Measurements from ENCODE around the gene TBC1D22B. TPM values are rescaled to one million over a fixed set of nuclear protein-coding genes. Genes with fewer than 3 reads are reported as not detected.
"Not testable (repeated sequence)": the region's sequence is repeated elsewhere in the genome, so short reads cannot be mapped to it uniquely, and the experiment has no call there.

Gene TBC1D22B
- total and polyA plus RNA-seq, 5 donors from 2014 or later = 8.2 to 13.3 (median 9.1) TPM

- no peak overlapping the region for H3K27ac ChIP-seq (ENCODE audit: insufficient read depth, low read length, poor library complexity, severe bottlenecking)
- DNase-seq = no peak
- no peaks in the 10 kb centered on the region for H3K9me3 Mint-ChIP-seq
- H3K4me1 ChIP-seq (ENCODE audit: control insufficient read depth, insufficient read depth, low read length, poor library complexity, severe bottlenecking) = no peaks in the 10 kb centered on the region
- H3K27me3 ChIP-seq (ENCODE audit: control insufficient read depth, insufficient read depth, low read length) = no peaks in the 10 kb centered on the region
- no peaks in the 10 kb centered on the region for H3K27me3 Mint-ChIP-seq
- peaks cover 0 to 7% (median 3%) of the 10 kb centered on the region in 4 donors for H3K4me1 Mint-ChIP-seq
- peaks cover 36% of the 10 kb centered on the region for H3K36me3 Mint-ChIP-seq
- no peak overlapping the region for H3K4me3 ChIP-seq (ENCODE audit: low read depth, low read length)
- no peak overlapping the region for H3K27ac Mint-ChIP-seq
- no peak for ATAC-seq (ENCODE audit: low read depth in 2 of 2)
- H3K9me3 ChIP-seq (ENCODE audit: control insufficient read depth in 2 of 2, low read length in 2 of 2) = no peaks in the 10 kb centered on the region
- H3K36me3 ChIP-seq (ENCODE audit: control insufficient read depth, insufficient read depth, low read length) = peaks cover 29% of the 10 kb centered on the region
- H3K4me3 Mint-ChIP-seq = no peak overlapping the region
Measured at GRCh38 chr6:37306624-37307222, 49.2 kb downstream of the TBC1D22B start.

DNA sequence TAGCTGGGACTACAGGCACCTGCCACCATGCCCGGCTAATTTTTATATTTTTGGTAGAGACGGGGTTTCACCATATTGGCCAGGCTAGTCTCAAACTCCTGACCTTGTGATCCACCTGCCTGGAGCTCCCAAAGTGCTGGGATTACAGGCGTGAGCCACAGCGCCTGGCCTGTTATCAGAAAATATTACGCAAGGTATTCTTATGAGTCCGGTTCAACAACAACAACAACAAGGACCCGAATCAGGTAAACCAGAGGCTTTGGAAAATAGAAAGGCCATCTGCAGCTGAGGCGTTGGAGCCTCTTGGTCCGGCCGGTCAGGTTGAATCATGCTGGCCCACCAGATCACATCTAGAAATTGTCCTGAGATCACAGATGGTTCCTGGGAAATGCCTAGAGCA, 49.9 kb downstream of the TBC1D22B start:
- H3K9me3 ChIP-seq (ENCODE audit: control insufficient read depth in 2 of 2, low read length in 2 of 2); H3K27ac ChIP-seq (ENCODE audit: insufficient read depth, low read length, poor library complexity, severe bottlenecking); H3K27me3 Mint-ChIP-seq; H3K4me1 ChIP-seq (ENCODE audit: control insufficient read depth, insufficient read depth, low read length, poor library complexity, severe bottlenecking); H3K9me3 Mint-ChIP-seq; H3K4me1 Mint-ChIP-seq; H3K27me3 ChIP-seq (ENCODE audit: control insufficient read depth, insufficient read depth, low read length); H3K4me3 ChIP-seq (ENCODE audit: low read depth, low read length); DNase-seq; H3K4me3 Mint-ChIP-seq; H3K27ac Mint-ChIP-seq; ATAC-seq (ENCODE audit: low read depth in 2 of 2): not testable (repeated sequence)
- peaks cover 31% of the 10 kb centered on the region for H3K36me3 Mint-ChIP-seq
- H3K36me3 ChIP-seq (ENCODE audit: control insufficient read depth, insufficient read depth, low read length) = peaks cover 25% of the 10 kb centered on the region

DNA sequence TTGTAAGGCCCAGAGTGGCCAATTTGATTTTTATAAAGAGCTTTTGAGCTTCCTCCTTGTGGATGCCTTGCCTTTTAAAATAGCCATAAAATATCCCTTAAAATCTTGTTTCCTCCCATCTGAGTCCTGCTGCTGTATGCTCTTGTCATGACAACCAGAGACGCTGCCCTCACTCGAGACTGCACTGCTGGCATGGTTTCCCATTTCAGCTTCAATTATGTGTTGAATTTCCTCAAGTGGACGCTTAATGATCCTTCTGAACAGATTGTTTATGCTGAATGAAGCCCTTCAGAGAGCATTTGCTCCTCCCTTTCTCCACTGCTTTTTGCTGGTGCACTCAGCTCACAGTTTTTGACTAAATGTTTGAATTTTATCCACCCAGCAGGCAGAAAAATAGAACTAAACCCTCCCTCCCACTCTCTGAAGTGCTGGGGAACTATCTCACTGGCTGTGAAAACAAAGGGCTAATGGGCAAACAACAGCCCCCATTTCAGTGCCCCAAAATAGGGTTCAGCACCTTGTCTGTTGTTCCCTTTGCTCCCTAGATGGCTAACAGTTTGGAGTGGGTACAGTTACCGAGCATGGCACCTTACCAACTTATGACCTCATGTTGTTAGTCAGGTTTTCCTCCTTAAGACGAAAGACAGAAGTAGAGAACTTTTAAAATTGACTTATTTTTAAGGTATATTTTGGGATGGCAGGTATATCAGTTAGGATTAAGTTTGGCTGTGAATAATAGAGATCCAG, 50.7 kb downstream of the TBC1D22B start:
- peaks cover 0 to 6% (median under 1%) of the 10 kb centered on the region in 4 donors for H3K4me1 Mint-ChIP-seq
- peaks cover 30% of the 10 kb centered on the region for H3K36me3 Mint-ChIP-seq

DNA sequence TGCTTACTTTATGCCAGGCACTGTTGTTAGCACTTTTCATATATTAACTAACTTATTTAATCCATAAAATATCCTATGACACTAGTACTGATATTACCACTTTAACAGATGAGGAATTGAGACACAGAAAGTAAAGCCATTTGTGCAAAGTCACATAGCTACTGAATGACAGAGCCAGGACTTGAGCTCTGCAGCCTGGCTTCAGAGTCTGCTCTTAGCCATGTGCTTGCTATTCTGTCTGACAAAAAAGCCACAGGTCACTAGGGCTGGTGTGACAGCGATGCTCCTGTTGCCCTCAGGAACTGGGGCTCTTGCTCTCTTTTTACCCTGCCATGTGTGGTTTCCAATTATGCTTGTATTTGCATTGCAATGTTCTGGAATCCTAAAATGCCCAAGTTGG, 51.5 kb downstream of the TBC1D22B start:
- Histone ChIP-seq H3K27ac (ENCODE audit: insufficient read depth, low read length, poor library complexity, severe bottlenecking) (no peak overlapping the region), H3K9me3 (ENCODE audit: control insufficient read depth in 2 of 2, low read length in 2 of 2) (no peaks in the 10 kb centered on the region), H3K27me3 (ENCODE audit: control insufficient read depth, insufficient read depth, low read length) (no peaks in the 10 kb centered on the region), H3K4me3 (ENCODE audit: low read depth, low read length) (no peak overlapping the region), H3K4me1 (ENCODE audit: control insufficient read depth, insufficient read depth, low read length, poor library complexity, severe bottlenecking) (no peaks in the 10 kb centered on the region), H3K36me3 (ENCODE audit: control insufficient read depth, insufficient read depth, low read length) (peaks cover 23% of the 10 kb centered on the region)
- Mint-ChIP-seq H3K4me3 (no peak overlapping the region), H3K4me1 (peaks cover 0 to 6% (median under 1%) of the 10 kb centered on the region in 4 donors), H3K27ac (peak overlapping the region in 1 of 3 donors; percentile 18), H3K36me3 (peaks cover 29% of the 10 kb centered on the region), H3K27me3 (no peaks in the 10 kb centered on the region), H3K9me3 (no peaks in the 10 kb centered on the region)
- ATAC-seq (ENCODE audit: low read depth in 2 of 2) (no peak), DNase-seq (no peak)

More for the DNA sequence above, 50.7 kb downstream of the TBC1D22B start:
- Mint-ChIP-seq H3K9me3 (no peaks in the 10 kb centered on the region), H3K4me3 (no peak overlapping the region), H3K27me3 (no peaks in the 10 kb centered on the region), H3K27ac (no peak overlapping the region)
- Histone ChIP-seq H3K4me3 (ENCODE audit: low read depth, low read length) (no peak overlapping the region), H3K36me3 (ENCODE audit: control insufficient read depth, insufficient read depth, low read length) (peaks cover 22% of the 10 kb centered on the region), H3K4me1 (ENCODE audit: control insufficient read depth, insufficient read depth, low read length, poor library complexity, severe bottlenecking) (no peaks in the 10 kb centered on the region), H3K27me3 (ENCODE audit: control insufficient read depth, insufficient read depth, low read length) (no peaks in the 10 kb centered on the region), H3K27ac (ENCODE audit: insufficient read depth, low read length, poor library complexity, severe bottlenecking) (no peak overlapping the region), H3K9me3 (ENCODE audit: control insufficient read depth in 2 of 2, low read length in 2 of 2) (no peaks in the 10 kb centered on the region)
- ATAC-seq (ENCODE audit: low read depth in 2 of 2) (no peak), DNase-seq (no peak)

GRCh38 chr6:37309692-37310091, 52.1 kb downstream of the TBC1D22B start:
- DNase-seq = no peak
- peaks cover 0 to 7% (median 1%) of the 10 kb centered on the region in 4 donors for H3K4me1 Mint-ChIP-seq
- H3K4me3 Mint-ChIP-seq = no peak overlapping the region
- no peak for ATAC-seq (ENCODE audit: low read depth in 2 of 2)
- Histone ChIP-seq H3K36me3 (ENCODE audit: control insufficient read depth, insufficient read depth, low read length) (peaks cover 27% of the 10 kb centered on the region), H3K4me1 (ENCODE audit: control insufficient read depth, insufficient read depth, low read length, poor library complexity, severe bottlenecking) (no peaks in the 10 kb centered on the region), H3K27ac (ENCODE audit: insufficient read depth, low read length, poor library complexity, severe bottlenecking) (no peak overlapping the region), H3K27me3 (ENCODE audit: control insufficient read depth, insufficient read depth, low read length) (no peaks in the 10 kb centered on the region), H3K4me3 (ENCODE audit: low read depth, low read length) (no peak overlapping the region), H3K9me3 (ENCODE audit: control insufficient read depth in 2 of 2, low read length in 2 of 2) (no peaks in the 10 kb centered on the region)
- peaks cover 35% of the 10 kb centered on the region for H3K36me3 Mint-ChIP-seq
- H3K27me3 Mint-ChIP-seq = no peaks in the 10 kb centered on the region
- H3K9me3 Mint-ChIP-seq = no peaks in the 10 kb centered on the region
- H3K27ac Mint-ChIP-seq = no peak overlapping the region

DNA sequence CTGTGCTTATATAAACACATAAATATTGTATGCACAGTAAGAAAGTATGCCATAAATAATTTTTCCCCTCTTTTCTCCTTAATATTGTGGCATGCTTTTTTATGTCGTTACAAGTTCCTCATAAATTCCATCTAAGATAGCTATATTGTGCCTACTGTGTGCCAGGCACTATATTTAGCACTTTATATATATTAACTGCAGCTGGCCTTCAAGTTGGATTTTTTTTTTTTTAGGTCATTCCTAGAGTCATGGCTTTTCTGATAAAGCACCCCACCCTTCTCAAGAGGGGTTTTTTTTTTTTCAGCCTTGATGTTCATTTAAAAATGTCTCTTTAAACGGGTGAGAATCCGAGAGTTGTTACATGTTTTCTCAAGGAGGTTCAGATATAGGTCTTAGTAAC, 53.4 kb downstream of the TBC1D22B start:
- H3K4me3 Mint-ChIP-seq = no peak overlapping the region
- H3K4me1 ChIP-seq (ENCODE audit: control insufficient read depth, insufficient read depth, low read length, poor library complexity, severe bottlenecking) = no peaks in the 10 kb centered on the region
- H3K27ac ChIP-seq (ENCODE audit: insufficient read depth, low read length, poor library complexity, severe bottlenecking) = no peak overlapping the region
- ATAC-seq (ENCODE audit: low read depth in 2 of 2) (no peak), DNase-seq (no peak)
- H3K4me1 Mint-ChIP-seq = peaks cover 0 to 11% (median 2%) of the 10 kb centered on the region in 4 donors
- H3K27me3 Mint-ChIP-seq = no peaks in the 10 kb centered on the region
- H3K27me3 ChIP-seq (ENCODE audit: control insufficient read depth, insufficient read depth, low read length) = no peaks in the 10 kb centered on the region
- peaks cover 38% of the 10 kb centered on the region for H3K36me3 ChIP-seq (ENCODE audit: control insufficient read depth, insufficient read depth, low read length)
- no peaks in the 10 kb centered on the region for H3K9me3 ChIP-seq (ENCODE audit: control insufficient read depth in 2 of 2, low read length in 2 of 2)
- no peak overlapping the region for H3K4me3 ChIP-seq (ENCODE audit: low read depth, low read length)
- peaks cover 37% of the 10 kb centered on the region for H3K36me3 Mint-ChIP-seq
- H3K9me3 Mint-ChIP-seq = no peaks in the 10 kb centered on the region
- H3K27ac Mint-ChIP-seq = peak overlapping the region in 1 of 3 donors; percentile 8

GRCh38 chr6:37311741-37312473, 54.3 kb downstream of the TBC1D22B start:
- no peaks in the 10 kb centered on the region for H3K9me3 ChIP-seq (ENCODE audit: control insufficient read depth in 2 of 2, low read length in 2 of 2)
- DNase-seq (no peak), ATAC-seq (ENCODE audit: low read depth in 2 of 2) (no peak)
- Mint-ChIP-seq H3K4me1 (peaks cover 0 to 11% (median 2%) of the 10 kb centered on the region in 4 donors), H3K36me3 (peaks cover 36% of the 10 kb centered on the region), H3K27ac (no peak overlapping the region), H3K27me3 (no peaks in the 10 kb centered on the region), H3K4me3 (no peak overlapping the region), H3K9me3 (no peaks in the 10 kb centered on the region)
- no peaks in the 10 kb centered on the region for H3K27me3 ChIP-seq (ENCODE audit: control insufficient read depth, insufficient read depth, low read length)
- H3K36me3 ChIP-seq (ENCODE audit: control insufficient read depth, insufficient read depth, low read length) = peaks cover 45% of the 10 kb centered on the region
- H3K4me1 ChIP-seq (ENCODE audit: control insufficient read depth, insufficient read depth, low read length, poor library complexity, severe bottlenecking) = no peaks in the 10 kb centered on the region
- no peak overlapping the region for H3K27ac ChIP-seq (ENCODE audit: insufficient read depth, low read length, poor library complexity, severe bottlenecking)
- no peak overlapping the region for H3K4me3 ChIP-seq (ENCODE audit: low read depth, low read length)
